Stomach (tissue), 4 donors: ENCODE data around the gene RFC5.

Experiments used
- CTCF ChIP-seq, 7 experiments: fragments of 450-650 bp in 4 of 7; fragments of 200-600 bp in 3 of 7; sonication (generic) in 3 of 7; IDR thresholded peaks; one replicate each; pipeline ENCODE4 v1.5.1; 2016 to 2019; ENCODE audit warnings: antibody characterized with exemption in 7 of 7, control low read depth in 2 of 7, mild to moderate bottlenecking in 1 of 7
- EP300 ChIP-seq: sonication (generic); formaldehyde crosslinking; IDR thresholded peaks from one replicate; pipeline ENCODE4 v1.6.1; 2017; ENCODE audit warnings: antibody characterized with exemption
- POLR2AphosphoS5 ChIP-seq, 3 donors: sonication (generic); formaldehyde crosslinking; IDR thresholded peaks; one replicate each; pipeline ENCODE4 v1.6.1; 2016; ENCODE audit warnings: antibody characterized with exemption in 3 of 3

GRCh38 chr12:118033323-118033722, 16.8 kb downstream of the RFC5 start:
- TF ChIP-seq CTCF (IDR thresholded peaks at IDR 0.05) (no peak), EP300 (no peak), POLR2AphosphoS5 (IDR thresholded peaks at IDR 0.05) (no peak)
